K562 (cell line): Measurements from ENCODE around the gene NRARP.

Source experiments
- FOXK2 ChIP-seq, 2 experiments: fragments of 450-650 bp; IDR thresholded peaks in 1 of 2; conservative IDR thresholded peaks in 1 of 2; 2 replicates each; pipeline ENCODE4 v1.6.1; 2016; ENCODE audit warnings: low read depth in 2 of 2, mild to moderate bottlenecking in 1 of 2
- NR3C1 ChIP-seq: sonication (generic); formaldehyde crosslinking; IDR thresholded peaks from 2 replicates; pipeline ENCODE4 v1.8.1; 2022; ENCODE audit warnings: missing genetic modification reagents
- PKNOX1 ChIP-seq: fragments of 450-650 bp; IDR thresholded peaks from 2 replicates; pipeline ENCODE4 v1.6.1; 2016
- POLR2A ChIP-seq: fragments of 450-650 bp; conservative IDR thresholded peaks from 2 replicates; pipeline ENCODE4 v1.6.1; 2016
- RBM39 ChIP-seq: fragments of 200-400 bp; formaldehyde crosslinking; optimal IDR thresholded peaks from 2 replicates; pipeline ENCODE3; 2018; ENCODE audit warnings: low read depth, low read length
- TAF15 ChIP-seq: fragments of 200-400 bp; formaldehyde crosslinking; IDR thresholded peaks from 2 replicates; pipeline ENCODE4 v1.6.1; 2017; ENCODE audit warnings: mild to moderate bottlenecking, low read depth, low read length, moderate library complexity
- ZKSCAN8 ChIP-seq: fragments of 200-800 bp; sonication (Bioruptor generic); IDR thresholded peaks from 2 replicates; pipeline ENCODE4 v1.6.1; 2016; ENCODE audit warnings: missing genetic modification characterization, missing compliant biosample characterization
- TF ChIP-seq, protein P1 (sequence below): sonication (generic); formaldehyde crosslinking; IDR thresholded peaks from 2 replicates; pipeline ENCODE4 v1.8.0; 2022; ENCODE audit warnings: mild to moderate bottlenecking, low read depth, missing genetic modification reagents

GRCh38 chr9:137320555-137321384 is 18.7 kb upstream of the NRARP start:
- no peak for TF ChIP-seq PKNOX1
- TF ChIP-seq NR3C1: no peak
- TF ChIP-seq FOXK2 (conservative IDR thresholded peaks at IDR 0.05 in 1 of 2, IDR thresholded peaks at IDR 0.05 in 1 of 2; ENCODE audit: low read depth in 2 of 2): no peak
- TF ChIP-seq TAF15: no peak
- TF ChIP-seq POLR2A: no peak
- no peak for TF ChIP-seq RBM39
- TF ChIP-seq, protein P1, sequence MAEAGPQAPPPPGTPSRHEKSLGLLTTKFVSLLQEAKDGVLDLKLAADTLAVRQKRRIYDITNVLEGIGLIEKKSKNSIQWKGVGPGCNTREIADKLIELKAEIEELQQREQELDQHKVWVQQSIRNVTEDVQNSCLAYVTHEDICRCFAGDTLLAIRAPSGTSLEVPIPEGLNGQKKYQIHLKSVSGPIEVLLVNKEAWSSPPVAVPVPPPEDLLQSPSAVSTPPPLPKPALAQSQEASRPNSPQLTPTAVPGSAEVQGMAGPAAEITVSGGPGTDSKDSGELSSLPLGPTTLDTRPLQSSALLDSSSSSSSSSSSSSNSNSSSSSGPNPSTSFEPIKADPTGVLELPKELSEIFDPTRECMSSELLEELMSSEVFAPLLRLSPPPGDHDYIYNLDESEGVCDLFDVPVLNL (CRISPR knock-in tag): no peak
- no peak for TF ChIP-seq ZKSCAN8
